ENCODE data around the gene IFIT1B.
"Not testable (repeated sequence)": the region's sequence is repeated elsewhere in the genome, so short reads cannot be mapped to it uniquely, and the experiment has no call there.

Gene IFIT1B

DNA sequence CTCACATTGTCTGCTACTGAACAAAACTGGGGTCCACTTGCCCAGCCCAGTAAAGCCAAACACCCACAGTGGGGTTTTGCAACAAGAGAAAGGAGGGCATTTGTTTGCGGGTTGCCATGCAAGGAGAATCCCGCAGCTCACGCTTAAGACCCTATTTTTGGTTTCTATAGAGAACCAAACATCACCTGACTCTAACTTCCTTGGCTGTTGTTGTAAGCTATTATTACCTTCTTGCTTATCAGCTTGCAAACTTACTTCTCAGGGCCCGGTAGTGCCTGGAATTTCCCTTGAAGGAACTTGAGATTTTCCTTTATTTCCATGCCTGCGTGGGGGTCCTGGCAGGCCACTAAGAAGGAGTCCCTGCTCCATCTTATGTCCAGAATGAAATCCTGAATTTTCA lies 29.4 kb upstream of the IFIT1B start:
- DNase-seq (ENCODE audit: low read depth in 2 of 2): no peak

- DNase-seq (ENCODE audit: low read depth in 2 of 2): no peak
Measured at GRCh38 chr10:89348975-89349374, 28.9 kb upstream of the IFIT1B start.

DNA sequence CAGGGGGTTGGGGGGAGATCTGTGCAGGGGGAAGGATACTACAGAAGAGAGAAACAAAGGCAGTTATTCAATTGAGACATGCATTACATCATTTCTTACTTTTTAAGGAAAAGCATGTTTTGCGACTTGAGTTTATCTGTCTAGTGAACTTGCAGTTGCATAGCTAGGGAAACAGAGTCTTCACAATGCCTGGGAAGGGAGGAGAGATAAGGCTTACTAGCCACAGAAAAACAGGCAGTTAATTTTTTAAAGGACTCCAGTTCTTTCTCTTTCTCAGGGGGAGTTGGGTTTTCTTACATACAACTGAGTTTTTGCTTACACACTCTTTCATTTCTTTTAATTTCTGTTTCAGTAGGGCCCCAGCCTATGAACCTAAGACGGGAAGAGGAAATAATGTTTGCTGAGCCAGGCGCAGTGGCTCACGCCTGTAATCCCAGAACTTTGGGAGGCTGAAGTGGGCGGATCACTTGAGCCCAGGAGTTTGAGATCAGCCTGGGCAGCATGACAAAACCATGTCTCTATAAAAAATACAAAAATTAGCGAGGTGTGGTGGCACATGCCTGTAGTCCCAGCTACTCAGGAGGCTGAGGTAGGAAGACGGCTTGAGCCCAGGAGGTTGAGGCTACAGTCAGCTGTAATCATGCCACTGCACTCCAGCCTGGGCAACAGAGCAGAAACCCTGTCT lies 27.1 kb upstream of the IFIT1B start:
- not testable (repeated sequence) for DNase-seq (ENCODE audit: low read depth in 2 of 2)

DNA sequence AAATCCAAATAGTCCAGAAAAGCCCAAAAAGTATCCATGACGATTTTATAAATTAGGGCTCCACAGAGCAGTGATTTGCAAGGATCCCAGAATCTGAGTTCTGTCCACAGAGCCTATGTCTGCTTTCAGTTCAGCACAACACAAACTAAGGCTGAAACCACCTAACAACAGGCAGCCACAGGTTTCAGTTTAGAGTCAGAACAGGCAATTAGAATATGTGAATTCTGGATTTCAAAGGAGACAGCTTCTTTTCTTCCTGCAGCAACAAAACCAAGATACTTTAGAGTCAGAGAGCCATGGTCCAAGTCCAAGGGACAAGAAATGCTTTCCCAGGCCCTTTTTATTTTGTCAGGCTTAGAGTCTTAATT lies 26.5 kb upstream of the IFIT1B start:
- no peak for DNase-seq (ENCODE audit: low read depth in 2 of 2)

- DNase-seq (ENCODE audit: low read depth in 2 of 2): no peak
Measured at GRCh38 chr10:89351780-89352597, 25.9 kb upstream of the IFIT1B start.

DNA sequence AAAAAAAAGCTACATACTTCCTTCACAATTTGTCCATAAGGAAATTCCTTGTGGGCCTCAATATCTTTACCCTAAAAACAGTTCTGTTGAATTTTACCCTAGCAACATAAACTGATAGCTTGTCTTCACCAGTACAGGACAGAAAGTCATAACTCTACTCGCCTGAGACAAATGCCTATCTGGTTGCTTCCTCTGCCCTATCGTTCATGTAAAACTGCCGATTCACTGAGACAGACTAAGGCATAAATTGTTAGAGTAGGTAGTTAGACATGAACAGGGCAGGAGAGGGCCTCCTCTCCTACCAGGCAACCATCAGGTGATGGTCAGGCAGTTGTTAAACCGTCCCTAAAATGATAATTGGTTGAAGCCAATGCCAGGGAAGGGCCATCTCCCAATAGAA lies 25.1 kb upstream of the IFIT1B start:
- no peak for DNase-seq (ENCODE audit: low read depth in 2 of 2)

DNA sequence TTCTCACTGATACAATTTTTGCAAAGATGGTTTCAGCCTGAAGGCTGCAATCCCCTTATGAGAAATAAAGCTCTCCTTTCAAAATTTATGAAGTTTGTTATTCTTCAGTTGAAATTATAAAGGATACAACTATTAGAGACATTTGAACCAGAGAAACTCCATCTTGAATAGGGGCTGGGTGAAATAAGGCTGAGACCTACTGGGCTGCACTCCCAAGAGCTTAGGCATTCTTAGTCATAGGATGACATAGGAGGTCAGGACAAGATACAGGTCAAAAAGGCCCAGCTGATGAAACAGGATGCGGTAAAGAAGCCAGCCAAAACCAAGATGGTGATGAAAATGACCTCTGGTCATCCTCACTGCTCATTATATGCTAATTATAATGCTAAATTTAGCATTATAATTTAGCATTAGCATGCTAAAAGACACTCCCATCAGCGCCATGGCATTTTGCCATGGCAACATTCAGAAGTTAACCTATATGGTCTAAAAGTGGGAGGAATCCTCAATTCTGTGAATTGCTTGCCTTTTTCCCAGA lies 22.4 kb upstream of the IFIT1B start:
- DNase-seq (ENCODE audit: low read depth in 2 of 2): no peak

GRCh38 chr10:89357096-89357495 lies 20.8 kb upstream of the IFIT1B start:
- no peak for DNase-seq (ENCODE audit: low read depth in 2 of 2)

DNA sequence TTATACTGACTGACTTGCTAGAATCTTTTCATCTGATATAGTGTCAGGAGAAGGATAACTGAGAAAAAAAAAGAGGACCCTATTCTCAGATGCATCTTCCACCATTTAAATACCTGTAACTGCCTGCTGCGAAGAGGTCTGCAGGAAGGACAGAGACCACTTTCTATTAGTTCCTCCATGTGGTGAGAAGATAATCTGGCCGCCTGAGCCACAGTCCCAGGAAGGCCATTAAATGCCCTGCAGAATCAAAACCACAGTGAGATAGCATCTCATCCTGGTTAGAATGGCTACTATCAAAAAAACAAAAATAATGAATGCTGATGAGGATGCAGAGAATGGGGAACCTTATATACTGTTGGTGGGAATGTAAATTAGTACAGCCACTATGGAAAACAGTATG lies 19.9 kb upstream of the IFIT1B start:
- DNase-seq (ENCODE audit: low read depth in 2 of 2): no peak

- DNase-seq (ENCODE audit: low read depth in 2 of 2): no peak
Measured at GRCh38 chr10:89360157-89360556, 17.7 kb upstream of the IFIT1B start.

- no peak for DNase-seq (ENCODE audit: low read depth in 2 of 2)
Measured at GRCh38 chr10:89362929-89363328, 14.9 kb upstream of the IFIT1B start.

GRCh38 chr10:89363729-89364442 lies 14.0 kb upstream of the IFIT1B start:
- DNase-seq (ENCODE audit: low read depth in 2 of 2): no peak

DNA sequence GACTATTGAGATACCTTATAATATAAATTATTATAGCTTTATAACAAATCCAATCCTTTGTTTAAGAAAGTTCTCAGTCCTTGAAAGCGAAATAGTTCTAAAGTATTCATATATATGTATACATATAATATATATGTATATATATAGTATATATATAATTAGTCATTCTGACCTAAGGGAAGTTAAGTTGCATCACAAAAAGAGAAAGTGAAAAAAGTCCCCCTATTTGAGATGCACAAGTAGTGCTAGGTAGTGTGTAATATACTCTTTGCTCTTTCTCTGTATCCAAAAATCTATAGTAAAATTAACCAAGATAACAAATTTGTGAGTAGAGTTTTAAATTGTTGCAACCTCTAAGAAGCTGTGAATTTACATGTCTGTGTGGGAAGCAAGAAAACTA lies 13.3 kb upstream of the IFIT1B start:
- no peak for DNase-seq (ENCODE audit: low read depth in 2 of 2)

DNA sequence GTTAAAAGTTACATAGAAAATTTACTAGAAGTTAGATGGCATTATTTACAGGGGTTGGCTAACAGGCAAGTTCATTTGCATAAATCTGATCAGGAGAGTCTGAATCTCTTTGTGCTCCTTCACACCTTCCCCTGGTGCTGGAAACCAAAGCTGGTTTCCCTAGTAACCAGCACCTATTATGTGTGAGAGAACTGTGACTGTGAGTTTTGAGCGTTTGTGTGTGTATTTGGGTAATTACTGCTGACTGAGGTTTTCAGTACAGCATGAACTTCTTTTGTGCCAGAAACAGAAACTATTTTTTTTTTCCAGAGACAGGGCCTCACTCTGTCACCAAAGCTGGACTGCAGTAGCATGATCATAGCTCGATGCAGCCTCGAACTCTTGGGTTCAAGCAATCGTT lies 10.3 kb upstream of the IFIT1B start:
- no peak for DNase-seq (ENCODE audit: low read depth in 2 of 2)

GRCh38 chr10:89368129-89368528 lies 9.7 kb upstream of the IFIT1B start:
- no peak for DNase-seq (ENCODE audit: low read depth in 2 of 2)

GRCh38 chr10:89369156-89370105 lies 8.4 kb upstream of the IFIT1B start:
- DNase-seq (ENCODE audit: low read depth in 2 of 2): no peak

DNA sequence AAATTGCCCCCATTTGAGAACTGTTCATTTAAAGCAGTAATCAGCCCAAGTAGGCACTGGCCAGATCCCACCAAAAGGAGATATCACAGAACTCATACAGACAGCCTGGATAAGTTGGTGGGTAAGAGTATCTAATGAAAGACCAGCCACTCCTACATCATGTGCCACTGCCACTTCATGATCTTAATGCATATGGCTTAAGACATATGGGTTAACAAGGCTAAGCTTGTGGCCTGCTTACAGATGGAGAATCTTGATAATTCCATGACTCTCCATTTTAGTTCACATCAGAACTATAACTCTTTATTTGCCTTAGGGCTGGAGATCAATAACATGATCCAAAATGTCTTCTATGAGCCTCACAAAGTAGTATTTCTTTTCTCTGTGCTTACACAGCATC lies 6.8 kb upstream of the IFIT1B start:
- no peak for DNase-seq (ENCODE audit: low read depth in 2 of 2)

DNA sequence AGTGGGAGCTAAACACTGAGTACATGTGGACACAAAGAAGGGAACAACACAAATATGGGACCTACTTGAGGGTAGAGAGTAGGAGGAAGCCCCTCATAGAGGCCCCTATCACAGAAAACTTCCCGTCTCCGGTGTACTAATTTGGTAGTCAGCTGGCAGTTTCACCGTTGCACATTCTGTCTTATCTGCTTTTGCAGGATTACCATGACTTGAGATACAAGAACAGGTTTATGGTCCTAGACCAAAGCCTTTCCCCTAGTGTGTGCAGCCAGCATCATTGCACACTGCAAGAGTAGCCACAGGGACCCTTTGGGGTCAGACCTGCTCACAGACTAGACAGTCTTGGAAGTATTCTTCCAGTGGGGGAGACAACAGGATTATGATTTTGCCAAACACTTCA lies 5.9 kb upstream of the IFIT1B start:
- no peak for DNase-seq (ENCODE audit: low read depth in 2 of 2)

DNA sequence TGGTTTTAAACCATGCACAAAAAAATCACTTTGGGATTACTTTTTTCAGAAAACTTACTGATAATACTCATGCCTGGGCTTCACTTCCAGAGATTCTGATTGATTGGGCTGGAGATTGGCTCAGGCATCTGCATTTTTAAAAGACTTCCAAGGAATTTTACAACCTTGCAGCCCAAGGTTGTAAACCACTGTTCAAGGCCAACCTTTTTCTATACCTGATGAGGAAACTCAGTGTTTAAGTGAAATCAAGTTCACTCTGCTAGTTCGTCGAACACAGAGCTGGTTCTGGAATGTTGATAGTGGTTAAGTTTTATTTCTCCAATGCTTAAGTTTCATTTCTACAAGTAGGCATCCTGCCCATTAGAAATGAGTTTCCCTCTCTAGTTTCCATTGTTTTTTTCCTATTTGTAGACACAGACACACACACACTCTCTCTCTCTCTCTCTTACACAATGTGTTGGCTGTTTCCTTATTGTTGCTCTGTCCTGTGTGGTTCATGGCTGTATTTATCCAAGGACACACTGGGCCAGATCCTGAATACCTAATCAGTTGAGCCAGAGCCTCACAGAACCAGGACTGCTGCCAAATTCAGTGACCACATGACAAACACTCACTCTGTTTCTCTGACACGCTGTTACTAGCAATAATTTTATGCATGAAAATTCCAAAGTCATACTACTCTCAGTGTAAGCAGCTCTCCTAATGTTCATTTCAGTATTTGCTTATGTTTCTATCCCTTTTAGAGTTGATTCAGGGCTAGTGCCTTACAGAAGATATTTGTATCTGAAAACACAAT lies 3.7 kb upstream of the IFIT1B start:
- no peak for DNase-seq (ENCODE audit: low read depth in 2 of 2)

GRCh38 chr10:89374713-89375141 lies 3.1 kb upstream of the IFIT1B start:
- DNase-seq (ENCODE audit: low read depth in 2 of 2): no peak

DNA sequence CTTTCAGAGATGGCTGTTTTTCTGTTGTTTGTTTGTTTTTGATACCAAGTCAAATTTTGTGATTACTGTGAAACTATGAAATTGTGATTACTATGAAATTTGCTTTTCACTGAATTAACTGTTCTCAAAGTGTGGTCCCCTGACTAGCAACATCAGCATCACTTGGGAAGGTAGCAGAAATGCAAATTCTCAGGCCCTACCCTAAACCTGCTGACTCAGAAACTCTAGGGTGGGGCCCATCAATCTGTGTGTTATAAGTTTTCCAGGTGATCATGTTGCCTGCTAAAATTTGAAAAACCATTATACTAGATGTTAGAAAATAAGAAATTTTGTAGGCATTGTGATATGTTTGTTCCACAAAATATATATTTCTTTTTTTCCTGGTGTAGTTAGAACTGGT lies 1.2 kb downstream of the IFIT1B start:
- no peak for DNase-seq (ENCODE audit: low read depth in 2 of 2)

Measured in stimulated activated CD4-positive, alpha-beta T cell treated with anti-CD3 and anti-CD28 coated beads, Interleukin-15, amount 100 ng/mL, for 48 hours (primary cell).